NCI-H146 (cell line): ENCODE data around the gene DNM1L.

Experiments
- DNase-seq: peaks from one replicate; lab custom pipeline; 2025; lab: John Stamatoyannopoulos, UW

The DNM1L gene

GRCh38 chr12:32679091-32679919 is at the start of gene DNM1L:
Gene DNM1L, plus strand, starts transcription at chr12:32679301. Its CDS starts 63 bp downstream, at chr12:32679364.
- DNase-seq: peak; percentile 99

GRCh38 chr12:32641287-32641901 is 37.7 kb upstream of the DNM1L start:
- no peak for DNase-seq

DNA sequence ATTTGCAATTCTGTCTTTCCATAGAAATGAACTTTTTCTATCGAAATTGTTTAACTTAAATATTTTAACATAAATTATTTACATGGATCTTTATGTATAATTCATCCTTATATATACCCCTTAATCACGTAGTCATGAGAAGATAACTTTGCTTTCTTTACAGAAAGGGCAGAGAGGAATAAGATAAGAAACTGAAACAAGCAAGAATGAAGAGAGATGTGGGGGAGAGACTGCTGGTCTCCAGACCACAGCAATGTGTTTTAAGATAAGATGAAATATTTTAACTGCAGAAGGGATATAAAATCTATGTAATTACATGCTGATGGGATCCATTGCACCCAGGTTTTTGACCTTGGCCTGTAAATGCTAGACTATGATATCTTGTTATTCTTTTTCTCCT is 34.7 kb upstream of the DNM1L start:
- DNase-seq: no peak

DNA sequence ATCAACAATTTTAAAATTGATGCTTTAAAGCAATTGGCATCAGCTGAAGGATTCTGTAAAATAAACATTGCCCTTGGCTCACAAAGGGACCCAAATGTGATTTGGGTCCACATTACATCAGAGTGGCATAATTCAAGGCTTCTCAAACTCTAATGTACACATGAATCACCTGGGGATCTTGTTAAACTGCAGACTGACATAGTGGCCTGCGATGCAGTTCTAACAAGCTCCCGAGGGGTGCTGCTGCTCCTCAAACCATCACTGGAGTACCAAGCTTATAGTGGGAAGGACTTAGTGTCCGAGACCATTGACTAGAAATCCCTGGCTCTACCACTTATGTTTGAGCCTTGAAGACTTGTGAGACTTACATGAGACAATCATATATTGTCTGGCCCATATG is 31.8 kb upstream of the DNM1L start:
- DNase-seq: no peak

DNA sequence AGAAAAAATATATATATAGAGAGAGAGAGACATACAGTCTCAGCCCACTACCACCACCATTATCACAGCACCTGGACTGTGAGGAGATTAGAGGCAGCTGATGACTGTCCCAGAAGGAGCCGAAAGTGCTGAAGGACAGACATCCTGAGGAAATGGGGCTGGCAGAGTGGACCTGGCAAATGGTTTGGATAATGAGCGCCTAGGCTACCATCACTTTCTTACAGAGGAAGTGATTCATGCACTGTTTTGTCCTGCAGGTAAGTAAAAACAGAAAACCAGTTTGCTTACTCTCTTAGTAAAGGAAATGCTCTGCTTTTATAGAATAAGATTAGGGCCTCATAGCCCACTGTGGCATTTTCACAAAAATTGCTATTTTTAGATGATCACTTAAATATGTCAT is 28.6 kb upstream of the DNM1L start:
- DNase-seq: no peak

DNA sequence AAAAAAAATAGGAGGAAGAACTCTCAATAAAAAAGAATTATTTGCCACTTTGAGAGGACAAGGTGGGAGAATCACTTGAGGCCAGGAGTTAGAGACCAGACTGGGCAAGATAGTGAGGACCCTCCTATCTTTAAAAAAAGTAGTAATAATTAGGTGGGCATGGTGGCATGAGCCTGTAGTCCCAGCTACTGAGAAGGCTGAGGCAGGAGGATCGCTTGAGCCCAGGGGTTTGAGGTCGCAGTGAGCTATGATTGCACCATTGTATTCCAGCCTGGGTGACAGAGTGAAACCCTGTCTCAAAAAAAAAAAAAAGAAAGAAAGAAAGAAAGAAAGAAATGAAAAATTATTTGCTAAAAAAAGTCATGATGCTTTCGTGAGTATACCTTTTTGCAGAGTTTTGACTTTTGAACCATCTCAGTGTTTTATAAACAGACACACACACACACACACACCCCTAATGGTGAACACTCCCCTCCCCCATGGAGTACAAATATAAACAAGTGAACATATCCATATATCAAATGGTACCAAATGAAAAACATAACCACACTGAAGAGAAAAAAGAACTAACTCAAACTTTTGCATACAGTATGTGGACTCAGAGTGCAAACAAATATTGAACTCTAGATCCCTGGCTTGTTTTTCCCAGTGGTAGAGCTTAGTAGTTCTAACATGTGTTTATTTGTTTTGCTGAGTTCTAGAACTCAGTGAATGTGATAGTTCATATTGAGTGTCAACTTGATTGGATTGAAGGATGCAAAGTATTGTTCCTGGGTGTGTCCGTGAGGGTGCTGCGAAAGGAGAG is 27.7 kb upstream of the DNM1L start:
- no peak for DNase-seq

DNA sequence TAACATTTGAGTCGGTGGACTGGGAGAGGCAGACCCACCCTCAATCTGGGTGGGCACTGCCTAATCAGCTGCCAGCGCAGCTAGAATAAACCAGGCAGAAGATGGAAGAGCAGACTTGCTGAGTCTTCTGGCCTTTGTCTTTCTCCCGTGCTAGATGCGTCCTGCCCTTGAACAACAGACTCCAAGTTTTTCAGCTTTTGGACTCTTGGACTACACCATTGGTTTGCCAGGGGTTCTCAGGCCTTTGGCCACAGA is 27.2 kb upstream of the DNM1L start:
- DNase-seq: no peak

GRCh38 chr12:32659908-32660440 is 19.1 kb upstream of the DNM1L start:
- peak; percentile 37 for DNase-seq

DNA sequence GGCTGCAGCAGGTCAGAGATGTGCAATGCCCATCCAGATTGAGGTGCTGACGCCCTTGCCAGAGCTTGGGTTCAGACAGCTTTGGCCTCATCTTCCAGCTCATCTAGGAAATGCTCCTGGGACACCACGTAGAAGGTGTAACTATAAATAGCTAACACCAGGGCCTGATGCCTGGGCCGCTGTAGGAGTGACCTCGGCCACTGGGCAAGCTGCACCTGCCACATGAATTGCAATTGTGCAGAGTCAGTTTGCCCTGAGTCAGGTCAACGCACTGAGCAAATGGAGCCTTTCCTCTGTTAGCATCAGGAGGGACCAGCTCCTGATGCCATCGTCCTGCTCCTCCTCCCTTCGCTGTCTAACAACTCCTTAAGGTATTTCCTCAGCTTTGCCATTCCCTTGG is 17.4 kb upstream of the DNM1L start:
- peak; percentile 48 for DNase-seq

DNA sequence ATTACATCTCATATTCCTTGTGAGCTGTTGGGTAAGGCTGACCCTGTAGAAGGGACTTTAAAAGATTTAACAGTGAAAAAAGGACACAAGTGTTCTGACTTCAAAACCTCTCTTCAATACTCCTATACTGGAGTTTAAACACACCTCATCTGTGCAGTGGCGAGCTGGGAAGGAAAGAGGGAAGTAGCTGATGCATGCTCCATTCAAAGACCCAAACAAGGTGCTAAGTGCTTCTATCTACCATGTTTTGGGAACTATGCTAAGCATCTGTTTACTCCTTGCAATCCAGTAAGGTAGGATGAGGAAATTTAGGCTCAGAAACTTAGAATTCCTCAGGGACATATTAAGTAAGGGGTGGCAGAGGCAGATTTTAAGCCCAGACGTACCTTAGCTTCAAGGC is 16.4 kb upstream of the DNM1L start:
- no peak for DNase-seq

DNA sequence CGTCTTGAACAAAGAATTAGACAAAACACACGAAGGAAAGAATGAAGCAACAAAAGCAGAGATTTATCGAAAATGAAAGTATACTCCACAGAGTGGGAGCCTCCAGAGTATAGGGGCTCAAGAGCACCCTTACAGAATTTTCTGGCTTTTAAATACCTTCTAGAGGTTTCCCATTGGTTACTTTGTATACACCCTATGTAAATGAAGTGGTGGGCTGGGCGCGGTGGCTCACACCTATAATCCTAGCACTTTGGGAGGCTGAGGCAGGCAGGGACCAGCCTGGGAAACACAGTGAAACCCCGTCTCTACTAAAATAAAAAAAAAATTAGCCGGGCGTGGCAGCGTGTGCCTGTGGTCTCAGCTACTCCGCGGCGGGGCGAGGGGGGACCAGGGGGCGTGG is 13.1 kb upstream of the DNM1L start:
- DNase-seq: no peak

- no peak for DNase-seq
Measured at GRCh38 chr12:32669584-32669983, 9.5 kb upstream of the DNM1L start.

- DNase-seq: peak; percentile 92
Measured at GRCh38 chr12:32671930-32672780, 6.9 kb upstream of the DNM1L start.

DNA sequence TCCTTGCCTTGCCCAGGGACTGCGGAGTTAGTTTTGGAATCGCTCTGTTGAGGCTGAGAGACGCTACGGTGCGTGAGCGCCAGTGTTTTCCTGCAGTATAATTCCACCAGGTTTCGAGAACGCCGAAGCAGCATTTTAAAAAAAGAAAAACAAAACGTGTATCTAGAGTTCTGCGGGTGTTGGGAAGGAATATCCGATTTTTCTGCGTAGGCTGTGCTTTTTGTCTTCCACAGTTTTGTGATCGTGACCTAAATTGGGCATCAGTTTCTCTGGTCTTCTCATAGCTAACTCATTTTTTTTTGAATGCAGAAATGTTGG is 778 bp downstream of the DNM1L start:
- DNase-seq: no peak

GRCh38 chr12:32680787-32681186 is 1.7 kb downstream of the DNM1L start:
- DNase-seq: no peak

DNA sequence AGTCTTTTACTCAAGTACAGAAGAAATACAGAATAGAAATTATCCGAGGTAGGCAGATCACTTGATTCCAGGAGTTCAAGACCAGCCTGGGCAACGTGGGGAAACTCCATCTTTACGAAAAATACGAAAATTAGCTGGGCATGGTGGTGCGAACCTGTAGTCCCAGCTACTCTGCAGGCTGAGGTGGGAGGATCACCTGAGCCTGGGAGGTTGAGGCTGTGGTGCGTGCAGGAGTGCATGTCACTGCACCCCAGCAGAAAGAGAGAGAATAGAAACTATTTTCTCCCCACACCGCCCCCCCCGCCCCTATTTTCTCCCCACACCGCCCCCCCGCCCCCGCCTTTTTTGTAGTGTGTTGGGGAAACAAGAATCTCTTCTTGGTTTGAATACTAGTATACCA is 2.2 kb downstream of the DNM1L start:
- DNase-seq: no peak

DNA sequence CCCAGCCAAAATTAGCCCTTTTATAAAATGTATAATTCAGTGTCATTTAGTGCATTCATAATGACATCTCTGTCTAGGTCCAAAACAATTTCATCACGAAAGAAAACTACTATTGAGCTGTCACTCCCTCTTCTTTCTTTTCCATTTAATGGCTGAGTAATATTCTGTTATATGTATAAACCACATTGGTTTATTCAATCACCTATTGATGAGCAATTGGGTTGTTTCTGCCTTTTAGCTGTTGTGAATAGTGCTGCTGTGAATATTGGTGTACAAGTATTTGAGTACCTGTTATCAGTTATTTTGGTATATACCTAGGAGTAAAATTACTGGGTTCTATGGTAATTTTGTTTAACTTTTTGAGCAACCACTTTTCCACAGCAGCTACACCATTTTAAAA is 7.2 kb downstream of the DNM1L start:
- no peak for DNase-seq

GRCh38 chr12:32688786-32689185 is 9.7 kb downstream of the DNM1L start:
- DNase-seq: no peak

DNA sequence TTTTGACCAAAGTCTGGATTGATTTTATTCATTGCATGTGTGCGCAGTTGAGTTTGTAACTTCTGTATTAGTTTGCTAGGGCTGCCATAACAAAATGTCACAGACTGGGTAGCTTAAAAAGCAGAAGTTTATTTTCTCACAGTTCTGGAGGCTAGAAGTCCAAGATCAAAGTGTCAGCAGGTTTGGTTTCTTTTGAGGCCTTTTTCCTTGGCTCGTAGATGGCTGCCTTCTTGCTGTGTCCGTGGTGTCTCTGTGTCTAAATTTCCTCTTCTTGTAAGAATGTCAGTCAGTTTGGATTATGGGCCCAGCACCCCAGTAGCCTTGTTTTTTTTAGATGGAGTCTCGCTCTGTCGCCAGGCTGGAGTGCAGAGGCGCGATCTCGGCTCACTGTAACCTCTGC is 11.8 kb downstream of the DNM1L start:
- DNase-seq: no peak

DNA sequence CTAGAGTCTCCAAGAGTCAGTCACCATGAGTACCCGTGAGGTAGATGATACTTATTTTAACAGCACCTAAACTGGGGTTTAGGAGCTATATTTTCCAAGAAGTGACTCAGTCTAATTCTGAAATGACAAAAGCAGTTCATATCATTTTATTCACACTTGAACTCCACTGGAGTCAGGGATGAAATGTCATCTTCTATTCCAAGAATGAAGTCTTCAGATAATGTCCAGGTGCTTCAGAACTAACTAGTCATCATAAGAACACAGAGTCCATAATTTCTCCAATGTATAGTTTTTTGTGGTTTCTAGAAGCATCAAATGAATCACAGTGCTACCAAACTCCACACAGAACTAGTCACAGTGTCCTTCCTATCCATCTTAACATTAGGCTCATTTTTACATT is 13.3 kb downstream of the DNM1L start:
- DNase-seq: no peak

- DNase-seq: no peak
Measured at GRCh38 chr12:32693036-32693435, 13.9 kb downstream of the DNM1L start.

DNA sequence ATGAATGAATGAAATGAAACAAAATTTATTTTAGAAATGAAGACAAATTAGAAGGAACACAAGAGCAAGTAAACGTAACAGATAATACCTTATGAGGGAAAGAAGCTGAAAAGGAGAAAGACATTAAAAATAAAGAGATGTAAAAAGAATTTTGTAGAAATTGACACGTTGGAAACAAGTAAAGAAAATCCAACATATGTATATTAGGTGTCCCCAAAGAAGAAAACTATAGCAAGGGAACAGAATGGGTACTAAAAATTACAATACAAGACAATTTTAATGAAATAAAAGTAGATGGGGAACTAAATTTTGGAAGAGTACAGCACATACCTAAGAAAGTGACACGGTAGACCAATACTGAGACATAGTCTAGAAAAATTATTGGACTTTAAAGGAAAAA is 16.7 kb downstream of the DNM1L start:
- DNase-seq: no peak
